WTC11 (cell line): ENCODE results near the gene ZC3H12D.

ENCODE experiments used
- CTCF ChIP-seq: fragments of 200-600 bp; IDR thresholded peaks from 2 replicates; pipeline ENCODE4 v1.8.0; 2022; ENCODE audit warnings: antibody characterized with exemption
- ZNF138 ChIP-seq: sonication (generic); formaldehyde crosslinking; conservative IDR thresholded peaks from 2 replicates; pipeline ENCODE4 v1.8.1; 2022; ENCODE audit warnings: mild to moderate bottlenecking, moderate library complexity, missing genetic modification reagents

GRCh38 chr6:149482545-149483333, 2.1 kb downstream of the ZC3H12D start:
- no peak for TF ChIP-seq ZNF138
- TF ChIP-seq CTCF: no peak
